Gastrocnemius medialis (tissue), 4 donors: ENCODE results near the gene RRBP1. TPM values are rescaled to one million over a fixed set of nuclear protein-coding genes. Genes with fewer than 3 reads are reported as not detected.

Source experiments
- ATAC-seq, 2 donors: fragments of 150-250 bp; one replicate each; pipeline ENCODE4 v1.9.1; 2016
- DNase-seq, 2 donors: peaks; one replicate each; pipeline ENCODE4 v3.0.0-alpha.2; 2019
- H3K27ac ChIP-seq, 4 donors: fragments of 200-600 bp; sonication (generic); 1 replicate in 1 of 4; 2 replicates in 3 of 4; pipeline ENCODE4 v1.5.1; 2016 to 2018; ENCODE audit warnings: mild to moderate bottlenecking in 2 of 4, moderate library complexity in 1 of 4
- H3K27me3 ChIP-seq, 3 donors: fragments of 200-600 bp; sonication (generic) in 2 of 3; 1 replicate in 1 of 3; 2 replicates in 2 of 3; pipeline versions ENCODE4 v1.5.1 to v1.6.0; 2016 to 2019; ENCODE audit warnings: mild to moderate bottlenecking in 1 of 3, moderate library complexity in 1 of 3
- H3K36me3 ChIP-seq, 2 donors: fragments of 200-600 bp; sonication (generic) in 1 of 2; one replicate each; pipeline ENCODE4 v1.5.1; 2017 to 2018
- H3K4me1 ChIP-seq, 2 donors: fragments of 200-600 bp; sonication (generic) in 1 of 2; one replicate each; pipeline ENCODE4 v1.5.1; 2016 to 2017; ENCODE audit warnings: mild to moderate bottlenecking in 2 of 2
- H3K4me3 ChIP-seq, 4 donors: fragments of 200-600 bp; sonication (generic) in 3 of 4; 1 replicate in 1 of 4; 2 replicates in 3 of 4; pipeline ENCODE4 v1.5.1; 2016 to 2019; ENCODE audit warnings: mild to moderate bottlenecking in 2 of 4
- H3K9me3 ChIP-seq, 3 donors: fragments of 200-600 bp; sonication (generic) in 2 of 3; 1 replicate in 1 of 3; 2 replicates in 2 of 3; pipeline ENCODE4 v1.5.1; 2016 to 2019
- CTCF ChIP-seq, 5 experiments: fragments of 450-650 bp in 3 of 5; fragments of 200-600 bp in 2 of 5; sonication (generic) in 2 of 5; IDR thresholded peaks in 4 of 5; conservative IDR thresholded peaks in 1 of 5; 1 replicate in 4 of 5; 2 replicates in 1 of 5; pipeline ENCODE4 v1.5.1; 2016 to 2019; ENCODE audit warnings: antibody characterized with exemption in 5 of 5, mild to moderate bottlenecking in 3 of 5, moderate library complexity in 3 of 5
- POLR2A ChIP-seq, 2 donors: fragments of 450-650 bp; IDR thresholded peaks; one replicate each; pipeline ENCODE4 v1.6.1; 2017; ENCODE audit warnings: antibody characterized with exemption in 2 of 2, mild to moderate bottlenecking in 2 of 2, moderate library complexity in 2 of 2
- in situ Hi-C, 4 donors: fragments of 200-750 bp; cut with MboI; loops; one replicate each; pipeline versions ENCODE4 v1.15.0 to v1.8.0; 2017; ENCODE audit warnings: low sequenced_read_pairs in 4 of 4
- intact Hi-C: fragments of 100-400 bp; cut with DNase I; formaldehyde crosslinking; loops from one replicate; pipeline ENCODE4 v1.15.1; 2023; ENCODE audit warnings: low total_unique reads
- total RNA-seq, 4 donors: library from RNA; depleted of rRNA; stranded (reverse); fragments of >200 nt; gene quantifications; one replicate each; pipeline versions ENCODE4 v1.1.0 to v1.2.3, GENCODE V29; 2016

The RRBP1 gene
- total RNA-seq, 4 donors from 2014 or later: 14.1 to 22.7 (median 17.9) TPM

GRCh38 chr20:17688965-17689364 lies 6.9 kb upstream of the RRBP1 start:
- TF ChIP-seq POLR2A (IDR thresholded peaks at IDR 0.05) (no peak), CTCF (IDR thresholded peaks at IDR 0.05 in 4 of 5, conservative IDR thresholded peaks at IDR 0.05 in 1 of 5) (no peak)
- H3K4me3 ChIP-seq: no peak overlapping the region
- intact Hi-C loops (loop anchor here (10.0 kb wide), 1 partner anchor 446 kb away; the partner anchor contains the start of genes KAT14 and PET117), in situ Hi-C loops (loop anchor here in 2 of 4 donors (25.0 kb wide), 4 partner anchors 98 to 598 kb away; partner anchors contain the start of gene ZNF133 (in 1 of the 2))
- H3K27ac ChIP-seq: no peak overlapping the region
- no peaks in the 10 kb centered on the region for H3K36me3 ChIP-seq
- no peaks in the 10 kb centered on the region for H3K4me1 ChIP-seq
- ATAC-seq (no peak), DNase-seq (no peak)
- H3K27me3 ChIP-seq: no peaks in the 10 kb centered on the region
- no peaks in the 10 kb centered on the region for H3K9me3 ChIP-seq

DNA sequence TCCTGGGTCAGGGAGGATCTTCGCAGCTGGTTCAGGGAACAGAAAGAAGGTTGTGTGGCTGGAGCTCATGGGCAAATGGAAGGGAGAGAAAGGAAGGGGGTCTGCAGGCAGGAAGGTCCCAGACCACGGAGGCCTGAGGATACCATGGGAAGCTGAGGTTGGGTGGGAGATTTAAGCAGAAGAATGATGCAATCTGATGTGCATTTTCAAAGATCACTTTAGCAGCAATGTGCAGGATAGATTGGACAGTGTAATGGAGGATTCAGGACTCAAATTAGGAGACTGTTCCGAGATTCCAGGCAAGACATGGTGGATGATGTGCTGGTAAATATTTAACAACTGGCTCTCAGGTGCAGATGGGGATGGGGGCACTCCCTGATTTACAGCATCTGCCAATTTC lies 5.8 kb upstream of the RRBP1 start:
- no peak for ATAC-seq
- intact Hi-C loops: loop anchor here (10.0 kb wide), 1 partner anchor 447 kb away; the partner anchor contains the start of genes KAT14 and PET117
- no peaks in the 10 kb centered on the region for H3K9me3 ChIP-seq
- peaks cover 0 to under 1% of the 10 kb centered on the region in 2 donors for H3K4me1 ChIP-seq
- no peak for DNase-seq
- no peaks in the 10 kb centered on the region for H3K36me3 ChIP-seq
- no peak overlapping the region for H3K4me3 ChIP-seq
- TF ChIP-seq POLR2A (IDR thresholded peaks at IDR 0.05) (no peak), CTCF (IDR thresholded peaks at IDR 0.05 in 4 of 5, conservative IDR thresholded peaks at IDR 0.05 in 1 of 5) (no peak)
- H3K27me3 ChIP-seq: no peaks in the 10 kb centered on the region
- in situ Hi-C loops: loop anchor here in 2 of 4 donors (25.0 kb wide), 4 partner anchors 100 to 600 kb away; partner anchors contain the start of gene ZNF133 (in 1 of the 2)
- no peak overlapping the region for H3K27ac ChIP-seq

GRCh38 chr20:17685168-17685567 lies 3.1 kb upstream of the RRBP1 start:
- DNase-seq: no peak
- Histone ChIP-seq H3K4me1 (peaks cover 4 to 7% of the 10 kb centered on the region in 2 donors), H3K27ac (no peak overlapping the region), H3K4me3 (no peak overlapping the region), H3K27me3 (no peaks in the 10 kb centered on the region), H3K36me3 (no peaks in the 10 kb centered on the region), H3K9me3 (no peaks in the 10 kb centered on the region)
- intact Hi-C loops (loop anchor here (10.0 kb wide), 1 partner anchor 450 kb away; the partner anchor contains the start of genes KAT14 and PET117), in situ Hi-C loops (loop anchor here in 2 of 4 donors (25.0 kb wide), 4 partner anchors 102 to 602 kb away; partner anchors contain the start of gene ZNF133 (in 1 of the 2))
- no peak for ATAC-seq
- TF ChIP-seq CTCF (IDR thresholded peaks at IDR 0.05 in 4 of 5, conservative IDR thresholded peaks at IDR 0.05 in 1 of 5): no peak
- TF ChIP-seq POLR2A (IDR thresholded peaks at IDR 0.05): no peak

- no peak for DNase-seq
- Histone ChIP-seq H3K27me3 (no peaks in the 10 kb centered on the region), H3K27ac (no peak overlapping the region), H3K36me3 (no peaks in the 10 kb centered on the region), H3K9me3 (no peaks in the 10 kb centered on the region), H3K4me1 (peaks cover 7 to 13% of the 10 kb centered on the region in 2 donors), H3K4me3 (no peak overlapping the region)
- intact Hi-C loops (loop anchor here (5.0 to 10.0 kb wide), 2 partner anchors 113 to 451 kb away; partner anchors contain the start of genes KAT14 and PET117), in situ Hi-C loops (loop anchor here in 2 of 4 donors (25.0 kb wide), 4 partner anchors 103 to 603 kb away; partner anchors contain the start of gene ZNF133 (in 1 of the 2))
- ATAC-seq: no peak
- no peak for TF ChIP-seq CTCF (IDR thresholded peaks at IDR 0.05 in 4 of 5, conservative IDR thresholded peaks at IDR 0.05 in 1 of 5)
- TF ChIP-seq POLR2A (IDR thresholded peaks at IDR 0.05): no peak
Observed at GRCh38 chr20:17684077-17684888, 2.2 kb upstream of the RRBP1 start.
